ENCODE measurements around the gene GATAD2B.
"Not testable (repeated sequence)": the region's sequence is repeated elsewhere in the genome, so short reads cannot be mapped to it uniquely, and the experiment has no call there.

The GATAD2B gene

DNA sequence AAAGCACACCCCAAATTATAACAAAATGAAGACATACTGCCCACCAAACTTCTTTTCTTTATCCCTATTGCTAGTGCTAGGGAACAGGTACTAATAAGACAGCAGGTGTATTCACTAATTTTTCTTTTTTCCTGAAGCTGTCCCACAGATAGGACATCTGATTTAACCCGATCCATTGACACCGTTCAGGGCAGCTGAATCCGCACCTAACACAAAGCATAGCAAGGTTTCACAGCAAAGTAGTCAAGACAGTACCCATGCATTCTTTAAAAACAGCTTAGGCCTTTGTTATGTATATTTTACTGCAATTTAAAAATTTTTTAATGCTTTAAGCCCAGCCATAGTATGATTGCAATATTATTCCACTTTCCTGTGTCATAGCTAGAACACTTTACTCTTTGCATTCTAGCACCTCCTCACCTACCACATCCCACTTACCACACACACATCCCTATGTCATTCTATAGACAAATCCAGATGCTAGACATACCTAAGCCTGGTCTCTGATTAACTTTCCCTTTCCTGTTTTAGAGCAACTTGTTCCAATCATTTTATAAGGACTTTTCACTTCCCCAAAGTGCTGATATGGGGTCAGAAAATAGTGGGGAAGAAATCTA lies 40.4 kb downstream of the GATAD2B start:
- no peak for DNase-seq

DNA sequence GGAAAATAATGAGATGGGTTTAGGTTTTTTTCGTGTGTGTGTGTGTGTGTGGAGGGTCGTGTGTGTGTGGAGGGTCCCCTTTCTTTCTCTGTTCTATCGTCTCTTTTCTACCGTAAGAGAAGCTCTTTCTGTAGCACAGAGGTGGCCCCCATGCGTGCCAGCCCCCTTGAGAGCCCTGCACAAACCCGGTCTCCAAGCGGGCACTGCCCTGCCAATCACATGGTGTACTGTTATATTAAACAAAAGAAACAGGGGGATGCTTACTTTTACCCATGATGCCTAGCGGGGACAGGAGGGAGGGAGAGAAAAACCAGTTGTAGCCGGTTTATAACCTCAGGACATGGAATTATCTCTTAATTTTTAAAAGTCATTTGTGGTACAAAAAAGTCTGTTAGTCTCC lies 41.0 kb downstream of the GATAD2B start:
- peak; percentile 88 for DNase-seq

- peak; percentile 98 for DNase-seq
Measured at GRCh38 chr1:153880962-153881361, 41.8 kb downstream of the GATAD2B start.

GRCh38 chr1:153880024-153880423 lies 42.7 kb downstream of the GATAD2B start:
- DNase-seq, result no peak

GRCh38 chr1:153877112-153877511 lies 45.7 kb downstream of the GATAD2B start:
- DNase-seq, result no peak

DNA sequence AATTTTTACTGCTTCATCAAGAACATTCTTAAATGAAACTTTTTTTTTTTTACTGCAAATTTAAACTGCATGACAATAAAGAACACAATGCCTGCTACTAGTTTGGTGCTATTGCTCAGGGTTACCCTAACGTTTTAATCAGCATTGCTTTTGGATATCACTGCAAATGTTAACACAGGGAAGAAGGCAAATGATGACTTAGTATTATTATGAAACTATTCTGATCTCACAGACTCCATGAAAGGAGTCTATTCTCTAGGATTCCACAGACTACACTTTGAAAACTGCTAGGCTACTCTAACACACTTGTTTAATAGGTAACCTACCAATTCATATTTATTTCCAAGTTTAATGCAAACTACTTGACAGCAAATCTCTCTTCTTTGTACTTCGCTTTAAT lies 49.8 kb downstream of the GATAD2B start:
- DNase-seq, result no peak

DNA sequence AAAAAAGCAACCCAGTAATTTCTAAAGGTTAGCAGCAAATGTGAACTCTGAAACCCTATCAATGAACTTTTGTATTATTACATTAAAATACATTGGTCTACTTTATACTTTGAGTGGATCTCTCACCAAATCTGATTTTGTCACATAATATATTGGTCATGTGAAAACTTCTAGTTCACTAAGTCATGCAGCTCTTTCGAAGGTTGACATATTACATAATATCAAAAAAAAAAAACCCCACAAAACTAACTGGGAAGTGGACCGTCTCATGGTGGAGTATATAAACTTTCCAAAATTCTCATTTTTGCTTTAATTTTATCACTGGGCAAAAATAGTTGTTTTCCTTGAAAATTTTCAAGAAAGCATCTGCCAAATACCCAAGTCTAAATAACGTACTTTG lies 50.4 kb downstream of the GATAD2B start:
- no peak for DNase-seq

GRCh38 chr1:153869486-153869885 lies 53.3 kb downstream of the GATAD2B start:
- no peak for DNase-seq

GRCh38 chr1:153866045-153866850 lies 56.5 kb downstream of the GATAD2B start:
- DNase-seq, result no peak

- DNase-seq, result no peak
Measured at GRCh38 chr1:153860285-153860684, 62.5 kb downstream of the GATAD2B start.

- DNase-seq, result no peak
Measured at GRCh38 chr1:153857505-153857904, 65.3 kb downstream of the GATAD2B start.

GRCh38 chr1:153856763-153857162 lies 66.0 kb downstream of the GATAD2B start:
- DNase-seq, result no peak

- no peak for DNase-seq
Measured at GRCh38 chr1:153852170-153852569, 70.6 kb downstream of the GATAD2B start.

DNA sequence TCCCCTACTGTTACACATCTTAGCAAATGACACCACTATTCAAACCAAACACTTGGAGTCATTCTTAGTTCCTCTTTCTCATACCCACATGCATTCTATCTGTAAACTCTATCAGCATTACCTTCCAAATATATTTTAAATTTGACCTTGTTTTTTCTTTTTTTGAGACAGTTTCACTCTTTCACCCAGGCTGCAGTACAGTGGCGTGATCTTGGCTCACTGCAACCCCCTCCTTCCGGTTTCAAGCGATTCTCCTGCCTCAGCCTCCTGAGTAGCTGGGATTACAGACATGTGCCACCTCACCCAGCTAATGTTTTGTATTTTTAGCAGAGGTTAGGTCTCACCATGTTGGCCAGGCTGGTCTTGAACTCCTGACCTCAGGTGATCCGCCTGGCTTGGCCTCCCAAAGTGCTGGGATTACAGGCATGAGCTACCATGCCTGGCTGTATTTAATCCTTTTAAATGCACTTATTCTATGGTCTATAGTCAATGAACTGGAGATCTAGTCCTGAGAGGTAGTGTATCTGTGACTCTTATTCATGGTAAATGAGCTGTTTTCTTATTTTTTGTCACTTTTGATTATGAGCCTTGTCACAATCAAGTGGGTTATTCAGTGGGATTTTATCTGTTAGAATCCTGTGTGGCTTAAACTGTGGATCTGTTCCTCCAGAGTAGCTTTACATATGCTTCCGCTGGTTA lies 73.1 kb downstream of the GATAD2B start:
- no peak for DNase-seq

DNA sequence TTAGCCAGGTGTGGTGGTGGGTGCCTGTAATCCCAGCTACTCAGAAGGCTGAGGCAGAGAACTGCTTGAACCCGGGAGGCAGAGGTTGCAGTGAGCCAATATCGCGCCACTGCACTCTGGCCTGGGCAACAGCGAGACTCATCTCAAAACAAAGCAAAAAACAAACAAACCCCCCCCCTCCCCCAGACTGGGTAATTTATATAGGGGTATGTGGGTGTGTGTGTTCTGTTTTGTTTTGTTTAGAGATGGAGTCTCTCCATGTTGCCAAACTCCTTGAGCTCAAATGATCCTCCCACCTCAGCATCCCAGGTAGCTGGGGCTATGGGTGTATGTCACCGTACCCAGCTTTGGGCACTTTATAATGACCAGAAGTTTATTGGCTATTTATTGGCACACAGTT lies 74.0 kb downstream of the GATAD2B start:
- no peak for DNase-seq

- no peak for DNase-seq
Measured at GRCh38 chr1:153845158-153845557, 77.6 kb downstream of the GATAD2B start.

GRCh38 chr1:153844349-153844748 lies 78.4 kb downstream of the GATAD2B start:
- DNase-seq, result not testable (repeated sequence)

GRCh38 chr1:153842006-153842471 lies 80.7 kb downstream of the GATAD2B start:
- peak; percentile 83 for DNase-seq

- DNase-seq, result no peak
Measured at GRCh38 chr1:153841463-153841994, 81.2 kb downstream of the GATAD2B start.

DNA sequence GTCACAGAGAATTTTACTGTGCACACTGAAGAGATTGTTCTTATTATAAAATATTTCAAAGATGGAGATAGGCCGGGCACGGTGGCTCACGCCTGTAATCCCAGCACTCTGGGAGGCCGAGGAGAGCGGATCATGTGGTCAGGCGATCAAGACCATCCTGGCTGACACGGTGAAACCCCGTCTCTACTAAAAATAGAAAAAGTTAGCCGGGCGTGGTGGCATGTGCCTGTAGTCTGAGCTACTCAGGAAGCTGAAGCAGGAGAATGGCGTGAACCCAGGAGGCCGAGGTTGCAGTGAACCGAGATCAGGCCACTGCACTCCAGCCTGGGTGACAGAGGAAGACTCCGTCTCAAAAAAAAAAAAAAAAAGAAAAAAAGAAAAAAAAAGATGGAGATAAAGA lies 82.0 kb downstream of the GATAD2B start:
- not testable (repeated sequence) for DNase-seq

DNA sequence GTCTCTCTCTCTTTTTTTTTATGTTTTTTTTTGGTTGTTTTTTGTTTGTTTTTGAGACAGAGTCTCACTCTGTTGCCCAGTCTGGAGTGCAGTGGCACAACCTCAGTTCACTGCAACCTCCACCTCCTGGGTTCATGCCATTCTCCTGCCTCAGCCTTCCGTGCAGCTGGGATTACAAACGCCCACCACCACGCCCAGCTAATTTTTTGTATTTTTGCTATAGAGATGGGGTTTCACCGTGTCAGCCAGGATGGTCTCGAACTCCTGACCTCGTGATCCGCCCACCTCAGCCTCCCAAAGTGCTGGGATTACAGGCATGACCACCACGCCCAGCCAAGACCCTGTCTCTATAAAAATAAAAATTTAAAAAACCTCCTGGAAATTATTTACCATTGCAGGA lies 88.8 kb downstream of the GATAD2B start:
- not testable (repeated sequence) for DNase-seq

- DNase-seq, result no peak
Measured at GRCh38 chr1:153833171-153833570, 89.6 kb downstream of the GATAD2B start.

DNA sequence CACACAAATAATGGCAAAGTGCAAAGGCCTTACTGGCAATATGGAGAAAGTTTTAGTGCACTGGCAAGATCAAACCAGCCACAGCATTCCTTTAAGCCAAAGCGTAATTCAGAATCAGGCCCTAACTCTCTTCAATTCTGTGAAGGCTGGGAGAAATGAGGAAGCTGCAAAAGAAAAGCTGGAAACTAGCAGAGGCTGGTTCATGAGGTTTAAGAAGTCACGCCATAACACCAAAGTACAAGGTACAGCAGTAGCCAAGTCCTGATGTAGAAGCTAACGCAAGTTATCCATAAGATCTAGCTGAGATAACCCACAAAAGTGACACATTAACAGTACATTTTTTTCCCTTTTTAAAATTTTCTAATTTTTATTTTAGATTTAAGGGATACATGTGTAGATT lies 90.5 kb downstream of the GATAD2B start:
- no peak for DNase-seq

DNA sequence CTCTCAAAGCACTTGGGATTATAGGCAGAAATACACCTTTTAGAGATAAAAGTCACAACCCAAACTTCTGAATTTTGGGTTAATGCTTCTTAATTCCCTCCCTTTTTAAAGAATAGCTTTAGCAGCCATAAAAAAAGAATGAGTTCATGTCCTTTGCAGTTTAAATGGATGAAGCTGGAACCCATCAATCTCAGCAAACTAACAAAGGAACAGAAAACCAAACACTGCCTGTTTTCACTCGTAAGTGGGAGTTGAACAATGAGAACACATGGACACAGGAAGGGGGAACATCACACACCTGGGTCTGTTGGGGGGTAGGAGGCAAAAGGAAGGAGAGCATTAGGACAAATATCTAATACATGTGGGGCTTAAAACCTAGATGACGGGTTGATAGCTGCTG lies 91.7 kb downstream of the GATAD2B start:
- no peak for DNase-seq
